GM20431 (cell line): ENCODE measurements around the gene SLC6A17.

Experiments used
- in situ Hi-C: fragments of 300-500 bp; cut with MseI, MboI; formaldehyde crosslinking; loops from one replicate; pipeline ENCODE4 v1.15.0; 2020; ENCODE audit warnings: low sequenced_read_pairs; ENCODE audit not compliant: unreplicated experiment

The SLC6A17 gene

DNA sequence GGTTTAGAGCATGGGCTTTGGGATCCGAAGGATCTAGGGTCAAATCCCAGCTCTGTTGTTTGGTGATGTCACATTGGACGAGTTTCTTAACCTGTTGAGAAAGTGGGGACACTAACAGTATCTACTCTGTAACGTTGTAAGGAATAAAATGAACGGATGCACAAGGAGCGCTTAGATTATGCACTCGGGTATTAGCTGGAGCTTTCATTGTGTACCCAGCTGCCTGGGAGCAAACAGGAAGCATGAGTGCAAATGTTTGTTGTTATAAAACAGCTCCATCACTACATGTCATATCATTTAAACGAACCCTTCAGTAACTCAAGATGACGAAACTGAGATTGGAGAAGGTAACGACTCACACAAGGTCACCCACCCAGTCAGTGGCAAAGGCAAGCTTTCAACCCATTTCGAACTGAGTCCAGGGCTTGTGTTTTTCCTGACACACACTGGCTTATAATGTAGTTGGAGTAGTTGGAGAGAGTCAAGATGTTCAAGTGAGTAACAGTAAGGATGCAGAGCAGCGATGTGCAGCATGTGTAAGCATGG lies 16.2 kb upstream of the SLC6A17 start:
- in situ Hi-C loops, result no loop called here

DNA sequence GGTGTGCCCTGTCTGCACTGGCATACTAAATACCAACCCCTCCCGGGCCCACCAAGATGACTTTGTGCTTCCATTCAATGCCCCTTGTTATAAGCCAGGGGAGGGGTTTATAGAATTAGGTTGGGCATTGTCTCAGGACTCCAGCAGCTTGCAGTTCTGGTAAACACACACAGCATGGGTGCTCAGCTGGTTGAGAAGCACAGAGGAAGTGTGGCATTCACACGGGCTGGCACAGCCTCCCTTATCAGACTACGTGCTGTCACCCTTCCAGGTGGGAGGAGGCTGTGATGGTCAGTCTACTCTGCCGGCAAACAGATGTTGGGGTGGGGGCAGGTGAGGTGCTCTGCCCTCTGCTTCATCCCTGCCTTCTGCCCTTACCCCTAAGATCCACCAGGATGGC lies 15.0 kb upstream of the SLC6A17 start:
- in situ Hi-C loops, result no loop called here

DNA sequence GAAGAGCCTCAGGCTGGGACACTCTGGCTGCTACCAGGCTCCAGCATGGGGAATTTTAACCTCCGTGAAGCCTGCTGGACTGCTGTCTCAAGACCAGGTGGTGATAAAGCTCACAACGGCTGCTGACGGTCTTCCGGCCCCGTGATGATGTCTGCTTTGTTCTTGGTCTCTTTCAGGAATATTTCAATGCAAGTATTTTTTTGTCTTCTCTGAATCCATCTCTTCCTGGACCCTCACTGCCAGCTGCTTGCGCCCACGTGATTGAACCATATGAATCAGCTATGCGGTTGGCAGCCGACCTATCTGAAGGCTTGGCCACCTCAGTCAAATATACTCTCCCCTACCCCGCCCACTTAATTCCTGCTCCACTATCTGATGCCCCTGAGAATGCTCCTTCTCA lies 14.6 kb upstream of the SLC6A17 start:
- in situ Hi-C loops, result no loop called here

DNA sequence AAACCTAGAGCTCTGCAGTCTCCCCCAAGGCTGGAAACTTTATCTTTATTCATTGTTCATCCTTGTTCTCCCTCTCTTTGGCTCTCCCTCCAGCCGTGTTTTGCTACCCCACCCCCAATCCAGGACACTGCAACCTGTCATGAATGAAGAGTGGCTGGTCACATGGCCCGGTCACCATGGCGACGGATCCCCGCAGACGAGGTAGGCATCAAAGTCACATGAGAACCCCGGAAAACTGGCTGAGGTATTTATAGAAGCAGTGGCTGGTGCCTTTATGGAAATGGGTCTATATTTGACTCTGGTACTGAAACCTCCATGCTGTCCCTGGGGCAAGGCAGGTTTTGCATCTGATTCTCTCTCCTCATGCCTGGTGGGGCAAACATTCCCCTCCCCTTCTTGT lies 13.4 kb upstream of the SLC6A17 start:
- in situ Hi-C loops, result no loop called here

DNA sequence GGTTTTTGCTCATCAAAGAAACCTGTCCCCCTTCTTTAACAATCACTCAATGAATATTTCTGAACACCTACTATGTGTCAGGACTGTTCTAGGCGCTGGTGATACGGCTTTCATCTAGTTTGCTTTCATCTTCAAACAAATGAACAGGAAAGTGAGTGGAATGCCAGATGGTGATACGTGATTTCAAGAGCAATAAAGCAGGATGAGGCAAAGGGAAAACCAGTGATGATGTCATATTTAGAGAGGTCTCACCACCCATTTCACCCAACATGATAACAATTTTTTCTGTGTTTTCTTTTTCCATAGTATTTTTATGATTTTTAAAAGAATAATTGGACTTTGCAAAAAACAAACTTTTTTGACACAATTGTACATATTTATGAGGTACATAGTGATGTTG lies 11.3 kb upstream of the SLC6A17 start:
- in situ Hi-C loops, result no loop called here

GRCh38 chr1:110144366-110144765 lies 5.9 kb upstream of the SLC6A17 start:
- in situ Hi-C loops, result no loop called here

DNA sequence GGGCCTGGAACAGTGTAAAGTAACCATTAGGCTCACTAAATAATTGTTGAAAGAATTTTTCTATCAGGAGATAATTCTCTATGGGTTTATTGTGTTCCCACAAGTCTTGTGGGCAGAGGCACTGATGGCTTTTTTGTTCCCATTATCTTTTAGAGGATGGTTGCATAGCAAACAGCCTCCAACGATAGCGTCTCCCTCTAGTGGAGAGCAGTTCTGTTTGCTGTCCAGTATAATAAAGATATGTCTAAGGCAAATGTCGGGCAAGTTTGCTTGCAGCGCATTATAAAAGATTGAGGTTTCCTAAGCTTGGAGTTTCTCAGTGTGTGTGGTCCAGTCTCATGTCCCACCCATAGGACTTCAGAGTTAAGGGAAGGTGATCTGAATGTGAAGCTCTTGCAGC lies 1.3 kb upstream of the SLC6A17 start:
- in situ Hi-C loops, result no loop called here

GRCh38 chr1:110151175-110151669 lies 928 bp downstream of the SLC6A17 start:
- in situ Hi-C loops, result no loop called here

- in situ Hi-C loops, result no loop called here
These were observed 2.0 kb downstream of the SLC6A17 start for GRCh38 chr1:110152133-110152785.

DNA sequence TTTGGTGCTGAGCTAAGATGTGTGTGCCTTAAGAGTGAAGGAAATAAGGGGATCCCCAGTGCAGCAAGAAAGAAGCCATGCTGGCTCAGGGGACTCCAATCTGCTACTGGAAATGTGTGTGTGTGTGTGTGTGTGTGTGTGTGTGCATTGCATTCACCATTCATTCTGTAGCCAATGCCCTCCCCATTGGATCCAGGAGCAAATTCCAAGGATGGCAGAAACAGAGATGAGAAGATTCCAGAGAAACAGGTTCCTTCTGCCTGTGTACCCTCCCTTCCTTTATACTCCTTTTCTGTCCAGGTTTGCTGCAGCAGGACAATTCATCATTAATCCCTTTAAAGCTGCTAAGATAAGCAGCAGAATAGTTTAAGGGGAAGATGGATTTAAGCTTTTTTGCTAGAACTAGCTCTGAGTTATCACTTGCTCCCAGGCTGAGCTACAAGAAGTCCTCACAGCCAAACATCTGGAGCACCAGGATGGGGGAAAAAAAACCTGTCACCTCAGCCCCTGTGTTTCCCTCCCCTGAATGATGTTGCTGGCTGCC lies 3.2 kb downstream of the SLC6A17 start:
- in situ Hi-C loops, result no loop called here

DNA sequence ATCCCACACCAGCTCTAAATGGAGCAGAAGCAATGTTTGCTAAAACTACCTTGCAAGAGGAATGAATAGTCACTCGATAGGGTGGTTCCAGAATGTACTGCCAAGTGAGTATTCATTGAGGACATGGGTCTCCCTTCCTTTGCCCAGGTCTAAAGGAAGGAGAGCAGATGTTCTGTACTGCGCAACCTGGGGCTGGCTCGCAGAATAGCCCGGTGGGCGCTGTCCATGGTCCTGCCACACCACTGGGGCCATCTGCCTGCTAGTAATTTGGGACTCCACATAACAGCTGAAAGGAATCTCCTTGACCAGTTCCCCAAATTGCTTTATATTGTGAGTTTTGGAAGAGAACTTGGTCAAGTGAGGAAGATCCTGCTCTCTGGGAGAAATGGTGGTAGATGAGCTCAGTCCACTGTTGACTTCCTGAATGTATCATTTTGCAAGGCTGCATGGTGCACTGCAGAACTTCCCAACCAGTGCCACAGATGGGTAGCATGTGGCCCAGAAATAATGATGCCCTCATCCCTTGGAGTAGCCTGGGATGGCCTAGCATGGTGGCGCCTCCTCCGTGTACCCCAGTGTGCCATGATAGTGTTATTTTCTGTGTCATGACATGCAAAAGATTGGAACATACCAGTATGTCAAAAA lies 5.7 kb downstream of the SLC6A17 start:
- in situ Hi-C loops, result no loop called here

DNA sequence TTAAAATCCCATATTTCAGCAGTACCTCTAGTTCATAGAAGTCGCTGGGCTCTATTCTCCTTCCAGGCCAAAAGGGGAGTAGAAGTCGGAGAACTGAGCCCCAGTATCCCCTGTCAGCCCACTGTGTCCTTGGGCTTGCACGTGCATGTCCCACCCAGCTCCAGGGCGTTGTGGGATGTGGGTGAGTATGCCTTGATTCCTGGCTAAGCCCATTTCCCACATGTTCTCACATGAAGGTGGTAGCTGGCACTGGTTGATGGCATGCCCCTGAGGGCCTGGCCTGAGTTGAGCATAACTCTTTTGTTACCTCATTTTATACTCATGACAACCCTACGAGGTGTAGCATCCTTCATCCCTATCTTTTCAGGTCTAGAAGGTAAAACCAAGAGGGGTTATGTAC lies 8.0 kb downstream of the SLC6A17 start:
- in situ Hi-C loops, result no loop called here

- in situ Hi-C loops, result no loop called here
These were observed 8.9 kb downstream of the SLC6A17 start for GRCh38 chr1:110159168-110159567.

DNA sequence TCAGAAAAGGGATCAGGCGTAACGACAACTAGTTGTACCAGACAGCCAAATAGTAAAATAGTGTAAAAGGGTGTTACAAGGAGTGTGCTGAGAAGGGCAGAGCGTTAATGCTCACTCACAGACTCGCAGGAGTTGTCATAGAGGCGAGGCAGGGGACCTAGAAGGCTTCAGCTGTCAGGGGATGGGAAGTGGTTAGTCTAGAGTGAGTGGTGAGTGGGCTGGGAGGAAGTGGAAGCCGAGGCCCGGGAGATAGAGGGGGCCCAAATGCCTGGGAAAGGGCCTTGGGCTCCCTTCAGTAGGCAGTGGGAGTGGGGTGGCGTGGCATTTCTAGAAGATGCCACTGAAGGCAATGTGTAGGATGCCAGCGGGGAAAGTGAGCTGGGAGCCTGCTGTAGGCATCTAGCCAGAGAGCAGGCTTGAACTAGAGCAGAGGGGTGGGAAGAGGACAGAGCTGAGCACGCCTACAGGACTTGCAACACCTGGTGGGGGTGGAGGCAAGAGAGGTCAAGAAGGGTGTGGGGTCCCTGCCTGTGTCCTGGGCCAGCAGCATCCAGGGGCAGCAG lies 10.3 kb downstream of the SLC6A17 start:
- in situ Hi-C loops, result no loop called here

GRCh38 chr1:110161165-110161564 lies 10.9 kb downstream of the SLC6A17 start:
- in situ Hi-C loops, result no loop called here

GRCh38 chr1:110161849-110162248 lies 11.6 kb downstream of the SLC6A17 start:
- in situ Hi-C loops, result no loop called here

DNA sequence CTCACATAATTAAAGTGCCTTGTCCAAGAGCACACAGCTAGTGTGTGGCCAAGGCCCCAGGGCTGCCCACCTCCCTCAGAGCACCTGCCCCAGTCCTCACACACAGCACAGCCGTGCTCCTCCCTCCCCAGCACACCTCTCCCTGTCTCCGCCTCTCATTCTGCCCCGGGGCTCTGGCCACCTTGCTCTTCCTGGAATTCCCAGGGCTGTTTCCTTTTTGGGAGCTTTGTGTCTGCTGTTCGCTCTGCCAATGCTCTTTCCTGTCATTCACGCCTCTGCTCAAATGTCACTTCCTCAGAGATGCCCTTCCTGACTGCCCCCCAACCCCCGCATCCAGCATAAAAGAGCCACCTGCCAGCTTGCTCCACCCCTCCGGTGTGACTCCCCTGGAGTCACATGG lies 13.3 kb downstream of the SLC6A17 start:
- in situ Hi-C loops, result no loop called here

GRCh38 chr1:110164725-110165350 lies 14.5 kb downstream of the SLC6A17 start:
- in situ Hi-C loops, result no loop called here

GRCh38 chr1:110165761-110166231 lies 15.5 kb downstream of the SLC6A17 start:
- in situ Hi-C loops, result no loop called here

GRCh38 chr1:110166861-110167260 lies 16.6 kb downstream of the SLC6A17 start:
- in situ Hi-C loops, result no loop called here
